WTC11 (cell line): ENCODE data around the gene PNMA1. TPM values are rescaled to one million over a fixed set of nuclear protein-coding genes. Genes with fewer than 3 reads are reported as not detected.

Source experiments
- ATAC-seq: fragments of 200-7000 bp; cut with Tn5 transposase; 2 replicates; pipeline ENCODE4 v1.10.0; 2021; ENCODE audit warnings: mild to moderate bottlenecking, moderate library complexity
- CTCF ChIA-PET: fragments of 300-600 bp; sonication (Branson Sonifier 250); formaldehyde crosslinking; loops from one replicate; lab custom pipeline; 2021; ENCODE audit warnings: antibody characterized with exemption; lab: Charles Lee
- POLR2A ChIA-PET: fragments of 350-600 bp; sonication (Branson Sonifier 250); formaldehyde crosslinking; loops from one replicate; lab custom pipeline; 2021; ENCODE audit warnings: antibody characterized with exemption; lab: Charles Lee
- DNase-seq: peaks from one replicate; pipeline ENCODE4 v3.0.0; 2021; ENCODE audit warnings: low spot score
- H3K27ac Mint-ChIP-seq: 2 replicates; pipeline ENCODE4 v1.8.0; 2021; ENCODE audit warnings: mixed read lengths
- H3K27me3 Mint-ChIP-seq: 2 replicates; pipeline ENCODE4 v1.8.0; 2021; ENCODE audit warnings: low read depth, mild to moderate bottlenecking, moderate library complexity, mixed read lengths
- H3K36me3 Mint-ChIP-seq: 2 replicates; pipeline ENCODE4 v1.8.0; 2021; ENCODE audit warnings: mixed read lengths
- H3K4me1 Mint-ChIP-seq: 2 replicates; pipeline ENCODE4 v1.8.0; 2022; ENCODE audit warnings: mixed read lengths
- H3K4me3 Mint-ChIP-seq: 2 replicates; pipeline ENCODE4 v1.8.0; 2021; ENCODE audit warnings: mild to moderate bottlenecking, moderate library complexity, mixed read lengths
- H3K9me3 Mint-ChIP-seq: 2 replicates; pipeline ENCODE4 v1.8.0; 2021; ENCODE audit warnings: mixed read lengths
- FOXJ3 ChIP-seq: sonication (generic); formaldehyde crosslinking; IDR thresholded peaks from 2 replicates; pipeline ENCODE4 v1.9.0; 2021; ENCODE audit warnings: missing genetic modification reagents, mild to moderate bottlenecking, borderline replicate concordance
- MXD4 ChIP-seq: fragments of 250-450 bp; sonication (Bioruptor Pico); IDR thresholded peaks from 2 replicates; pipeline ENCODE4 v1.8.0; 2021; ENCODE audit warnings: mild to moderate bottlenecking, moderate library complexity, borderline replicate concordance
- MYBL2 ChIP-seq: sonication (generic); formaldehyde crosslinking; IDR thresholded peaks from 2 replicates; pipeline ENCODE4 v1.8.1; 2023; ENCODE audit warnings: mild to moderate bottlenecking, moderate library complexity, missing genetic modification reagents
- NFATC4 ChIP-seq: fragments of 250-450 bp; sonication (Bioruptor Pico); IDR thresholded peaks from 2 replicates; pipeline ENCODE4 v1.9.0; 2021; ENCODE audit warnings: mild to moderate bottlenecking
- NFYB ChIP-seq: sonication (generic); formaldehyde crosslinking; conservative IDR thresholded peaks from 2 replicates; pipeline ENCODE4 v1.8.0; 2022; ENCODE audit warnings: low read depth, missing genetic modification reagents
- NR3C1 ChIP-seq: sonication (generic); formaldehyde crosslinking; conservative IDR thresholded peaks from 2 replicates; pipeline ENCODE4 v1.8.1; 2023; ENCODE audit warnings: low read depth, mild to moderate bottlenecking, missing genetic modification reagents
- PRRX2 ChIP-seq: fragments of 250-450 bp; sonication (Bioruptor Pico); IDR thresholded peaks from 2 replicates; pipeline ENCODE4 v1.8.0; 2021; ENCODE audit warnings: mild to moderate bottlenecking
- RELA ChIP-seq: sonication (generic); formaldehyde crosslinking; IDR thresholded peaks from 2 replicates; pipeline ENCODE4 v1.8.1; 2022; ENCODE audit warnings: missing genetic modification reagents, mild to moderate bottlenecking, borderline replicate concordance
- TP53 ChIP-seq: sonication (generic); formaldehyde crosslinking; IDR thresholded peaks from 2 replicates; pipeline ENCODE4 v1.8.1; 2023; ENCODE audit warnings: mild to moderate bottlenecking, missing genetic modification reagents
- ZNF232 ChIP-seq: sonication (generic); formaldehyde crosslinking; IDR thresholded peaks from 2 replicates; pipeline ENCODE4 v1.8.0; 2022; ENCODE audit warnings: mild to moderate bottlenecking, missing genetic modification reagents
- ZNF396 ChIP-seq: fragments of 250-450 bp; sonication (Bioruptor Pico); IDR thresholded peaks from 2 replicates; pipeline ENCODE4 v1.8.0; 2021; ENCODE audit warnings: mild to moderate bottlenecking, moderate library complexity, borderline replicate concordance
- ZNF423 ChIP-seq: fragments of 250-450 bp; sonication (Bioruptor Pico); IDR thresholded peaks from 2 replicates; pipeline ENCODE4 v2.1.2; 2022; ENCODE audit warnings: mild to moderate bottlenecking, moderate library complexity
- total RNA-seq: library from RNA; stranded (reverse); gene quantifications from 3 replicates; pipeline ENCODE4 v1.2.3, GENCODE V29; 2021
- TF ChIP-seq, protein P1 (sequence below): sonication (generic); formaldehyde crosslinking; IDR thresholded peaks from 2 replicates; pipeline ENCODE4 v1.8.1; 2023; ENCODE audit warnings: mild to moderate bottlenecking, moderate library complexity, missing genetic modification reagents
- TF ChIP-seq, protein P2 (sequence below): sonication (generic); formaldehyde crosslinking; IDR thresholded peaks from 2 replicates; pipeline ENCODE4 v1.8.1; 2022; ENCODE audit warnings: low read depth, mild to moderate bottlenecking, moderate library complexity, missing genetic modification reagents, borderline replicate concordance
- TF ChIP-seq, protein P3 (sequence below): sonication (generic); formaldehyde crosslinking; IDR thresholded peaks from 2 replicates; pipeline ENCODE4 v1.8.0; 2023; ENCODE audit warnings: mild to moderate bottlenecking, missing genetic modification reagents
- TF ChIP-seq, protein P4 (sequence below): fragments of 250-450 bp; sonication (Bioruptor Pico); conservative IDR thresholded peaks from 2 replicates; pipeline ENCODE4 v1.9.0; 2021; ENCODE audit warnings: mild to moderate bottlenecking
- TF ChIP-seq, protein P5 (sequence below): sonication (generic); formaldehyde crosslinking; IDR thresholded peaks from 2 replicates; pipeline ENCODE4 v1.8.1; 2023; ENCODE audit warnings: mild to moderate bottlenecking, missing genetic modification reagents
- TF ChIP-seq, protein P6 (sequence below): sonication (generic); formaldehyde crosslinking; IDR thresholded peaks from 2 replicates; pipeline ENCODE4 v1.8.0; 2022; ENCODE audit warnings: mild to moderate bottlenecking, missing genetic modification reagents
- TF ChIP-seq, protein P7 (sequence below): sonication (generic); formaldehyde crosslinking; IDR thresholded peaks from 2 replicates; pipeline ENCODE4 v1.8.0; 2023; ENCODE audit warnings: missing genetic modification reagents, mild to moderate bottlenecking, borderline replicate concordance

Gene PNMA1
- total RNA-seq, 1 experiment from 2014 or later, result 46.0 TPM

DNA sequence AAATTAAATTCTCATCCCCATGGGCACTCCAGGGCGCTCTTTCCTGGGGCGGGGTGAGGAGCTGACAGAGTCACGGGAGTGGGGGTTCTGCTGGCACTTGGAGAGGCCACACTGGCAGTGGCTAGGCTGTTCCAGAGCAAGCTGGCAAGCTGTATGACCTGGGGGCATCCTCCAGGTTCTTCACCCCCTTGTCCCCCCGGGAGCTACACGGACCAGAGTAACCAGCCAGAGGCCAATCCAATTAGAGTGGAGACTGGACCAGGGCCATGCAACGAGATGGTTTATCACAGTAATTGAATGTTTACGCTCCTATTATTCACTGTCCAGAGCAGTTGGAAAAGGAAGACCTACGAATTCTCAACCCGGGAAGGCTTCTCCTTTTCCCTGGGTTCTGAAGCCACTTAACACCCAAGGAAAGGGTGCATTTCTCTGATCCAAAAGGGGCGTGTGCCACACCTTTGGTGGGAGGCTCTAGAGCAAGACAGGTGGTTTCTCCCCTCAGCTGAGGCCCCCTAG is 43.8 kb upstream of the PNMA1 start (continued):
- TF ChIP-seq NFYB (CRISPR knock-in tag) (no peak), ZNF232 (CRISPR knock-in tag) (no peak), FOXJ3 (CRISPR knock-in tag) (no peak), NR3C1 (CRISPR knock-in tag) (no peak)
- TF ChIP-seq, protein P1, sequence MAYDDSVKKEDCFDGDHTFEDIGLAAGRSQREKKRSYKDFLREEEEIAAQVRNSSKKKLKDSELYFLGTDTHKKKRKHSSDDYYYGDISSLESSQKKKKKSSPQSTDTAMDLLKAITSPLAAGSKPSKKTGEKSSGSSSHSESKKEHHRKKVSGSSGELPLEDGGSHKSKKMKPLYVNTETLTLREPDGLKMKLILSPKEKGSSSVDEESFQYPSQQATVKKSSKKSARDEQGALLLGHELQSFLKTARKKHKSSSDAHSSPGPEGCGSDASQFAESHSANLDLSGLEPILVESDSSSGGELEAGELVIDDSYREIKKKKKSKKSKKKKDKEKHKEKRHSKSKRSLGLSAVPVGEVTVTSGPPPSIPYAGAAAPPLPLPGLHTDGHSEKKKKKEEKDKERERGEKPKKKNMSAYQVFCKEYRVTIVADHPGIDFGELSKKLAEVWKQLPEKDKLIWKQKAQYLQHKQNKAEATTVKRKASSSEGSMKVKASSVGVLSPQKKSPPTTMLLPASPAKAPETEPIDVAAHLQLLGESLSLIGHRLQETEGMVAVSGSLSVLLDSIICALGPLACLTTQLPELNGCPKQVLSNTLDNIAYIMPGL (CRISPR knock-in tag), result no peak
- TF ChIP-seq, protein P2, sequence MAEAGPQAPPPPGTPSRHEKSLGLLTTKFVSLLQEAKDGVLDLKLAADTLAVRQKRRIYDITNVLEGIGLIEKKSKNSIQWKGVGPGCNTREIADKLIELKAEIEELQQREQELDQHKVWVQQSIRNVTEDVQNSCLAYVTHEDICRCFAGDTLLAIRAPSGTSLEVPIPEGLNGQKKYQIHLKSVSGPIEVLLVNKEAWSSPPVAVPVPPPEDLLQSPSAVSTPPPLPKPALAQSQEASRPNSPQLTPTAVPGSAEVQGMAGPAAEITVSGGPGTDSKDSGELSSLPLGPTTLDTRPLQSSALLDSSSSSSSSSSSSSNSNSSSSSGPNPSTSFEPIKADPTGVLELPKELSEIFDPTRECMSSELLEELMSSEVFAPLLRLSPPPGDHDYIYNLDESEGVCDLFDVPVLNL (CRISPR knock-in tag), result no peak
- TF ChIP-seq, all 79 proteins: peak for 0

DNA sequence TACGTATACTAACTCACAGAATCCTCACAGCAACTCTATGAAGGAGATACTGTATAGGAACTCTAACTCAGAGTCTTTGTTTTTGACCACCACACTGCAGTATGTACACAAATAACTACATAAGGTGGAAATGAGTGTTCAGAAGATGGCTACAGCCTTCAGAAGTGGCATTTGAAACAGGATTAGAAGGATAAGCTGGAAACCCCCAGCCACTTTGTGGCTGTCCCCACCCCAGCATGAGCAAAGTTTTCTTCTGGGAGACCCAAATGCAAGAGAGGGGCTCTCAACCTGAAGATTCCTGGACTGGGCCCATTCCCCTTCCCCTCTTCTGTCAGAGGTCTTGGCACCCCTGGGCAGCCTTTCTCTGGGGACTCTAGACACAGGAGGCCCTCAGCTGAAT is 43.2 kb upstream of the PNMA1 start:
- no peak for ATAC-seq
- DNase-seq, result no peak
- no peak overlapping the region for H3K27ac Mint-ChIP-seq
- H3K4me1 Mint-ChIP-seq, result peaks cover 69% of the 10 kb centered on the region
- H3K9me3 Mint-ChIP-seq, result no peaks in the 10 kb centered on the region
- H3K27me3 Mint-ChIP-seq, result peaks cover 25% of the 10 kb centered on the region
- no peak for TF ChIP-seq ZNF423
- TF ChIP-seq, protein P3, sequence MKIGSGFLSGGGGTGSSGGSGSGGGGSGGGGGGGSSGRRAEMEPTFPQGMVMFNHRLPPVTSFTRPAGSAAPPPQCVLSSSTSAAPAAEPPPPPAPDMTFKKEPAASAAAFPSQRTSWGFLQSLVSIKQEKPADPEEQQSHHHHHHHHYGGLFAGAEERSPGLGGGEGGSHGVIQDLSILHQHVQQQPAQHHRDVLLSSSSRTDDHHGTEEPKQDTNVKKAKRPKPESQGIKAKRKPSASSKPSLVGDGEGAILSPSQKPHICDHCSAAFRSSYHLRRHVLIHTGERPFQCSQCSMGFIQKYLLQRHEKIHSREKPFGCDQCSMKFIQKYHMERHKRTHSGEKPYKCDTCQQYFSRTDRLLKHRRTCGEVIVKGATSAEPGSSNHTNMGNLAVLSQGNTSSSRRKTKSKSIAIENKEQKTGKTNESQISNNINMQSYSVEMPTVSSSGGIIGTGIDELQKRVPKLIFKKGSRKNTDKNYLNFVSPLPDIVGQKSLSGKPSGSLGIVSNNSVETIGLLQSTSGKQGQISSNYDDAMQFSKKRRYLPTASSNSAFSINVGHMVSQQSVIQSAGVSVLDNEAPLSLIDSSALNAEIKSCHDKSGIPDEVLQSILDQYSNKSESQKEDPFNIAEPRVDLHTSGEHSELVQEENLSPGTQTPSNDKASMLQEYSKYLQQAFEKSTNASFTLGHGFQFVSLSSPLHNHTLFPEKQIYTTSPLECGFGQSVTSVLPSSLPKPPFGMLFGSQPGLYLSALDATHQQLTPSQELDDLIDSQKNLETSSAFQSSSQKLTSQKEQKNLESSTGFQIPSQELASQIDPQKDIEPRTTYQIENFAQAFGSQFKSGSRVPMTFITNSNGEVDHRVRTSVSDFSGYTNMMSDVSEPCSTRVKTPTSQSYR (CRISPR knock-in tag), result no peak
- TF ChIP-seq PRRX2, result no peak
- TF ChIP-seq ZNF396 (CRISPR knock-in tag), result no peak
- TF ChIP-seq NFATC4 (CRISPR knock-in tag), result no peak
- TF ChIP-seq, protein P4, sequence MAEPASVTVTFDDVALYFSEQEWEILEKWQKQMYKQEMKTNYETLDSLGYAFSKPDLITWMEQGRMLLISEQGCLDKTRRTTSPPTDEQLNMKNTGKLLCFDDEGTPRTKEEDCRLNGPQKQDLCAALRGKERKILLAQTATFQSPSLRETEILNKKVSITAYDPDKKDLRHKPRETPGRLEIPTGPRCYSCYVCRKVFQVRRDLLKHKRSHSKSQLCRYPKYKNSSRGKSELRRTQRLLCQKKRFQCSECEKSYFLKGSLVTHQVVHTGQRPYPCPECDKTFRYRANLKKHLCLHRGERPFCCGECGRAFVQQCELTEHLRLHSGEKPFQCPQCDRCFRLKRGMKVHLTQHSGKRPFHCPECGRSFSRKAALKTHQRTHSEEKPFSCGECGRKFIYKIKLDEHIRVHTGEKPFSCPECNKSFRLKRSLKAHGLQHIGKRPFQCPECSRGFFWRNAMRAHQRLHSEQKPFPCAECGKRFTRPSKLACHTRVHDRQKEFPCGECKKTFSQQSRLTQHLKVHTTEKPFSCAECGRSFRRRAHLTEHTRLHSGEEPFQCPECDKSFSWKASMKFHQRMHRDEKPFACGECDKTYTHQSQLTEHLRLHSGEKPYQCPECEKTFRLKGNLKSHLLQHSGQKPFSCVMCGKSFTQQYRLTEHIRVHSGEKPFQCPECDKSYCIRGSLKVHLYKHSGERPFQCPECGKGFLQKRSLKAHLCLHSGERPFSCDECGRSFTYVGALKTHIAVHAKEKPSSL, result no peak
- TF ChIP-seq, protein P5, sequence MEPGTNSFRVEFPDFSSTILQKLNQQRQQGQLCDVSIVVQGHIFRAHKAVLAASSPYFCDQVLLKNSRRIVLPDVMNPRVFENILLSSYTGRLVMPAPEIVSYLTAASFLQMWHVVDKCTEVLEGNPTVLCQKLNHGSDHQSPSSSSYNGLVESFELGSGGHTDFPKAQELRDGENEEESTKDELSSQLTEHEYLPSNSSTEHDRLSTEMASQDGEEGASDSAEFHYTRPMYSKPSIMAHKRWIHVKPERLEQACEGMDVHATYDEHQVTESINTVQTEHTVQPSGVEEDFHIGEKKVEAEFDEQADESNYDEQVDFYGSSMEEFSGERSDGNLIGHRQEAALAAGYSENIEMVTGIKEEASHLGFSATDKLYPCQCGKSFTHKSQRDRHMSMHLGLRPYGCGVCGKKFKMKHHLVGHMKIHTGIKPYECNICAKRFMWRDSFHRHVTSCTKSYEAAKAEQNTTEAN (CRISPR knock-in tag), result no peak
- TF ChIP-seq MYBL2 (CRISPR knock-in tag), result no peak
- TF ChIP-seq MXD4 (CRISPR knock-in tag), result no peak
- TF ChIP-seq, protein P6, sequence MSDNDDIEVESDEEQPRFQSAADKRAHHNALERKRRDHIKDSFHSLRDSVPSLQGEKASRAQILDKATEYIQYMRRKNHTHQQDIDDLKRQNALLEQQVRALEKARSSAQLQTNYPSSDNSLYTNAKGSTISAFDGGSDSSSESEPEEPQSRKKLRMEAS (CRISPR knock-in tag), result no peak
- TF ChIP-seq TP53 (CRISPR knock-in tag), result no peak
- TF ChIP-seq, protein P7, sequence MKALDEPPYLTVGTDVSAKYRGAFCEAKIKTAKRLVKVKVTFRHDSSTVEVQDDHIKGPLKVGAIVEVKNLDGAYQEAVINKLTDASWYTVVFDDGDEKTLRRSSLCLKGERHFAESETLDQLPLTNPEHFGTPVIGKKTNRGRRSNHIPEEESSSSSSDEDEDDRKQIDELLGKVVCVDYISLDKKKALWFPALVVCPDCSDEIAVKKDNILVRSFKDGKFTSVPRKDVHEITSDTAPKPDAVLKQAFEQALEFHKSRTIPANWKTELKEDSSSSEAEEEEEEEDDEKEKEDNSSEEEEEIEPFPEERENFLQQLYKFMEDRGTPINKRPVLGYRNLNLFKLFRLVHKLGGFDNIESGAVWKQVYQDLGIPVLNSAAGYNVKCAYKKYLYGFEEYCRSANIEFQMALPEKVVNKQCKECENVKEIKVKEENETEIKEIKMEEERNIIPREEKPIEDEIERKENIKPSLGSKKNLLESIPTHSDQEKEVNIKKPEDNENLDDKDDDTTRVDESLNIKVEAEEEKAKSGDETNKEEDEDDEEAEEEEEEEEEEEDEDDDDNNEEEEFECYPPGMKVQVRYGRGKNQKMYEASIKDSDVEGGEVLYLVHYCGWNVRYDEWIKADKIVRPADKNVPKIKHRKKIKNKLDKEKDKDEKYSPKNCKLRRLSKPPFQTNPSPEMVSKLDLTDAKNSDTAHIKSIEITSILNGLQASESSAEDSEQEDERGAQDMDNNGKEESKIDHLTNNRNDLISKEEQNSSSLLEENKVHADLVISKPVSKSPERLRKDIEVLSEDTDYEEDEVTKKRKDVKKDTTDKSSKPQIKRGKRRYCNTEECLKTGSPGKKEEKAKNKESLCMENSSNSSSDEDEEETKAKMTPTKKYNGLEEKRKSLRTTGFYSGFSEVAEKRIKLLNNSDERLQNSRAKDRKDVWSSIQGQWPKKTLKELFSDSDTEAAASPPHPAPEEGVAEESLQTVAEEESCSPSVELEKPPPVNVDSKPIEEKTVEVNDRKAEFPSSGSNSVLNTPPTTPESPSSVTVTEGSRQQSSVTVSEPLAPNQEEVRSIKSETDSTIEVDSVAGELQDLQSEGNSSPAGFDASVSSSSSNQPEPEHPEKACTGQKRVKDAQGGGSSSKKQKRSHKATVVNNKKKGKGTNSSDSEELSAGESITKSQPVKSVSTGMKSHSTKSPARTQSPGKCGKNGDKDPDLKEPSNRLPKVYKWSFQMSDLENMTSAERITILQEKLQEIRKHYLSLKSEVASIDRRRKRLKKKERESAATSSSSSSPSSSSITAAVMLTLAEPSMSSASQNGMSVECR (CRISPR knock-in tag), result no peak
- no peak for TF ChIP-seq RELA (CRISPR knock-in tag)
- TF ChIP-seq, all 79 proteins: peak for 0
- Mint-ChIP-seq H3K36me3 (no peaks in the 10 kb centered on the region), H3K4me3 (no peak overlapping the region)
- CTCF ChIA-PET, result interaction anchor here (1.3 to 3.7 kb wide), 11 partner anchors 8 to 124 kb away, joined by 4 to 128 read pairs (median 21); no protein-coding TSS in a partner anchor
- POLR2A ChIA-PET, result interaction anchor here (1.0 kb wide), 1 partner anchor 11 kb away, joined by 3 read pairs; no protein-coding TSS in a partner anchor
